HepG2 (cell line): Measurements from ENCODE around the gene AKR7A3. TPM values are rescaled to one million over a fixed set of nuclear protein-coding genes. Genes with fewer than 3 reads are reported as not detected.

Experiments
- CBX2 ChIP-seq, 2 experiments: fragments of 200-600 bp in 1 of 2; sonication (generic); formaldehyde crosslinking in 1 of 2; IDR thresholded peaks; 2 replicates each; pipeline versions ENCODE4 v1.7.0 to v1.8.1; 2018 to 2022; ENCODE audit warnings: low read depth in 2 of 2, low read length in 1 of 2, mild to moderate bottlenecking in 1 of 2, missing genetic modification reagents in 1 of 2
- FIP1L1 ChIP-seq: fragments of 200-400 bp; formaldehyde crosslinking; IDR thresholded peaks from 2 replicates; pipeline ENCODE4 v1.6.1; 2018; ENCODE audit warnings: low read depth, mild to moderate bottlenecking, low read length, moderate library complexity, borderline replicate concordance; ENCODE audit not compliant: insufficient read depth
- GTF3A ChIP-seq: sonication (generic); formaldehyde crosslinking; conservative IDR thresholded peaks from 2 replicates; pipeline ENCODE4 v1.4.0; 2020; ENCODE audit warnings: mild to moderate bottlenecking, missing genetic modification reagents
- HDAC1 ChIP-seq: sonication (generic); formaldehyde crosslinking; IDR thresholded peaks from 2 replicates; pipeline ENCODE4 v1.5.1; 2020; ENCODE audit warnings: mild to moderate bottlenecking, missing genetic modification reagents
- HNF4G ChIP-seq, 2 experiments: sonication (generic) in 1 of 2; formaldehyde crosslinking in 1 of 2; IDR thresholded peaks; 2 replicates each; pipeline versions ENCODE4 v1.4.0 to v1.6.1; 2011 to 2020; ENCODE audit warnings: borderline replicate concordance in 2 of 2, low read depth in 2 of 2, mild to moderate bottlenecking in 2 of 2, low read length in 1 of 2, missing genetic modification reagents in 1 of 2, moderate library complexity in 1 of 2
- MEIS2 ChIP-seq: sonication (generic); formaldehyde crosslinking; IDR thresholded peaks from 2 replicates; pipeline ENCODE4 v1.9.0; 2021; ENCODE audit warnings: mild to moderate bottlenecking, missing genetic modification reagents
- RBFOX2 ChIP-seq: fragments of 200-400 bp; formaldehyde crosslinking; IDR thresholded peaks from 2 replicates; pipeline ENCODE4 v1.6.1; 2017; ENCODE audit warnings: low read depth, mild to moderate bottlenecking, low read length
- TARDBP ChIP-seq: sonication (generic); formaldehyde crosslinking; IDR thresholded peaks from 2 replicates; pipeline ENCODE4 v1.8.0; 2022; ENCODE audit warnings: mild to moderate bottlenecking, missing genetic modification reagents
- TGIF2 ChIP-seq: IDR thresholded peaks from 2 replicates; pipeline ENCODE4 v1.6.1; 2016; ENCODE audit warnings: control low read depth, missing compliant biosample characterization
- TMF1 ChIP-seq: sonication (generic); formaldehyde crosslinking; IDR thresholded peaks from 2 replicates; pipeline ENCODE4 v1.8.1; 2022; ENCODE audit warnings: low read depth, missing genetic modification reagents
- ZC3H4 ChIP-seq: sonication (generic); formaldehyde crosslinking; IDR thresholded peaks from 2 replicates; pipeline ENCODE4 v1.4.0; 2020; ENCODE audit warnings: missing genetic modification reagents, borderline replicate concordance
- ZGPAT ChIP-seq: IDR thresholded peaks from 2 replicates; pipeline ENCODE4 v1.6.1; 2016; ENCODE audit warnings: mild to moderate bottlenecking
- ZNF121 ChIP-seq: sonication (generic); formaldehyde crosslinking; IDR thresholded peaks from 2 replicates; pipeline ENCODE4 v1.5.0; 2020; ENCODE audit warnings: mild to moderate bottlenecking, missing genetic modification reagents
- ZNF263 ChIP-seq: sonication (generic); formaldehyde crosslinking; IDR thresholded peaks from 2 replicates; pipeline ENCODE4 v1.4.0; 2020; ENCODE audit warnings: missing genetic modification reagents
- ZNF350 ChIP-seq: sonication (generic); formaldehyde crosslinking; IDR thresholded peaks from 2 replicates; pipeline ENCODE4 v1.4.0; 2020; ENCODE audit warnings: mild to moderate bottlenecking, low read depth, missing genetic modification reagents, borderline replicate concordance
- ZNF354B ChIP-seq: sonication (generic); formaldehyde crosslinking; IDR thresholded peaks from 2 replicates; pipeline ENCODE4 v1.8.0; 2022; ENCODE audit warnings: mild to moderate bottlenecking, missing genetic modification reagents
- ZNF558 ChIP-seq: sonication (generic); formaldehyde crosslinking; IDR thresholded peaks from 2 replicates; pipeline ENCODE4 v1.9.0; 2022; ENCODE audit warnings: mild to moderate bottlenecking, missing genetic modification reagents, borderline replicate concordance
- ZNF720 ChIP-seq: sonication (generic); formaldehyde crosslinking; IDR thresholded peaks from 2 replicates; pipeline ENCODE4 v1.4.0; 2020; ENCODE audit warnings: missing genetic modification reagents
- ZNF772 ChIP-seq: sonication (generic); formaldehyde crosslinking; IDR thresholded peaks from 2 replicates; pipeline ENCODE4 v1.5.0; 2020; ENCODE audit warnings: mild to moderate bottlenecking, missing genetic modification reagents
- ZNF780A ChIP-seq: sonication (generic); formaldehyde crosslinking; IDR thresholded peaks from 2 replicates; pipeline ENCODE4 v1.8.0; 2022; ENCODE audit warnings: mild to moderate bottlenecking, missing genetic modification reagents, moderate library complexity
- ZSCAN30 ChIP-seq: sonication (generic); formaldehyde crosslinking; IDR thresholded peaks from 2 replicates; pipeline ENCODE4 v1.5.0; 2020; ENCODE audit warnings: mild to moderate bottlenecking, missing genetic modification reagents
- ZSCAN5A ChIP-seq: sonication (generic); formaldehyde crosslinking; IDR thresholded peaks from 2 replicates; pipeline ENCODE4 v1.8.0; 2022; ENCODE audit warnings: mild to moderate bottlenecking, missing genetic modification reagents, borderline replicate concordance
- ZSCAN9 ChIP-seq: IDR thresholded peaks from 2 replicates; pipeline ENCODE4 v1.6.1; 2016; ENCODE audit warnings: borderline replicate concordance
- polyA plus RNA-seq, 8 experiments: library from polyadenylated mRNA; depleted of rRNA in 3 of 8; stranded (reverse) in 7 of 8; unstranded in 1 of 8; fragments of >200 nt; fragmentation: Illumina TruSeq in 4 of 8; extraction: Trizol in 4 of 8; gene quantifications; 2 replicates each; pipeline versions ENCODE4 v1.2.1 to v1.2.3, GENCODE V29; 2011 to 2016; ENCODE audit warnings: low read depth in 4 of 8, missing spikeins in 1 of 8, mixed read lengths in 1 of 8; ENCODE audit not compliant: insufficient read depth in 1 of 8
- total RNA-seq, 5 experiments: library from RNA; depleted of rRNA; stranded (reverse); fragments of >200 nt; fragmentation: Illumina TruSeq; extraction: Trizol; gene quantifications; 2 replicates each; pipeline ENCODE4 v1.2.3, GENCODE V29; 2016; ENCODE audit warnings: low read depth in 1 of 5
- TF ChIP-seq, protein P1 (sequence below): sonication (generic); formaldehyde crosslinking; conservative IDR thresholded peaks from 2 replicates; pipeline ENCODE4 v1.8.0; 2022; ENCODE audit warnings: mild to moderate bottlenecking, moderate library complexity, missing genetic modification reagents

Gene AKR7A3
- total and polyA plus RNA-seq, 2 of the 13 experiments (the other 11 are each of a cell fraction or from before 2014, with no cell fraction given) = 0.58 to 1.00 TPM

DNA sequence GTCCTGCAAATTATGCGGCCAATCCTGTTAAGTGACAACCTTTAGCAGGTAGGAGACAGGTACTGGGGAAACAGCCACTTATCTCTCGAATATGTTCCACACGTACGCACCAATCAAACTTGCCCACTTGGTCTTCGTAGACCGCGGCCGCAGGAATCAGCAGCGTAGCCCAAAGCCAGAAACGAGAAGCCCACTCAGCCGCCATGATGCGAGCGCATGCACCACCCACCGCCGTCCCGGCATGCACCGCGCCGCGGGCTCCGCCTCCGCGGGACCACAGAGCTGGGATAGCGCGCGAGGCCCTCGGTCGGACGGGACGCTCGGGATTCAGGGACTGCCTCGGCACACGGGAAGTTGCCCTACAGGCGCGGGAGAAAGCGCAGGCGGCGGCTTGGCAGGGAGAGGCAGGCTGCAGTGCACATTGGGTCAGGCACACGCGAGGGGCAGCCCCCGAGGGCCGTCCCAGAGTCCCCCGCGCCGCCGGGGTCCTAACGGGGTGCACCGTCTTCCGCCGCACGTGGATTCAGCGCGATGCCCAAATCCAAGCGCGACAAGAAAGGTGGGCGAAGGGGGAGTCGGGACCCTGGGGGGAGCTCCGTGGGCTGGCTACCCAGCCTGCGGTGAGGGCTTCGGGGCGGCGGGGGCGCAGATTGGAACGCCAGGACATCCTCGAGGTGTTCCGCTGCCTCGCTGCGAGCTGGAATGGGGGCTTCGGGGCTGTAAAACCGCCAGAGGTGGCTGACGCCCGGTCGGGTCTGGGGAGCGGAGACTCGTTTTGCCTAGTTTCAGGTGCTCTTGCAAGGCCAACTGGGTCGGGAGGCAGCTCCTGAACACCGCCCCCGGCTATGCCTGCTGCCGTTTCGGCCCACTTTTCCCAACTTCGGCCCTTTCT lies 37.0 kb downstream of the AKR7A3 start, which contains the start of the genes EMC1 and MRTO4 (continued):
- TF ChIP-seq ZSCAN5A (CRISPR knock-in tag) = no peak
- TF ChIP-seq ZNF558 (CRISPR knock-in tag) = peak; percentile 91
- peak; percentile 74; the same call in 1 of the 2 replicates for TF ChIP-seq ZSCAN9 (CRISPR knock-in tag)
- peak; percentile 98 for TF ChIP-seq HDAC1 (CRISPR knock-in tag)
- TF ChIP-seq ZNF121 (CRISPR knock-in tag) = no peak
- peak; percentile 28; the same call in 1 of the 2 replicates for TF ChIP-seq TGIF2
- TF ChIP-seq ZNF350 (CRISPR knock-in tag) = peak; percentile 80; the same call in 1 of the 2 replicates
- peak; percentile 85; the same call in 1 of the 2 replicates for TF ChIP-seq ZNF780A (CRISPR knock-in tag)
- TF ChIP-seq RBFOX2 = peak; percentile 96
- TF ChIP-seq MEIS2 (CRISPR knock-in tag) = no peak
- no peak for TF ChIP-seq ZC3H4 (CRISPR knock-in tag)
- peak; percentile 79 for TF ChIP-seq ZNF772
- TF ChIP-seq ZNF354B (CRISPR knock-in tag) = no peak
- TF ChIP-seq ZNF720 (CRISPR knock-in tag) = no peak
- TF ChIP-seq ZGPAT (CRISPR knock-in tag) = peak; percentile 88
- TF ChIP-seq GTF3A (CRISPR knock-in tag) = peak; percentile 90
- no peak for TF ChIP-seq HNF4G (IDR thresholded peaks at IDR 0.05; ENCODE audit: borderline replicate concordance, low read depth, low read length)
- TF ChIP-seq HNF4G (CRISPR knock-in tag; IDR thresholded peaks at IDR 0.05; ENCODE audit: borderline replicate concordance, low read depth) = 0 out of 2 replicates have a peak, but pooled peaks have one; percentile 38
- TF ChIP-seq TMF1 (CRISPR knock-in tag) = peak; percentile 88
- peak; percentile 93 for TF ChIP-seq TARDBP (CRISPR knock-in tag)
- TF ChIP-seq CBX2 (IDR thresholded peaks at IDR 0.05; ENCODE audit: low read depth, low read length) = no peak
- no peak for TF ChIP-seq CBX2 (CRISPR knock-in tag; IDR thresholded peaks at IDR 0.05; ENCODE audit: low read depth)
- TF ChIP-seq FIP1L1 = no peak
- no peak for TF ChIP-seq ZSCAN30 (CRISPR knock-in tag)
- TF ChIP-seq ZNF263 = peak; percentile 2; the same call in 1 of the 2 replicates
- TF ChIP-seq, protein P1, sequence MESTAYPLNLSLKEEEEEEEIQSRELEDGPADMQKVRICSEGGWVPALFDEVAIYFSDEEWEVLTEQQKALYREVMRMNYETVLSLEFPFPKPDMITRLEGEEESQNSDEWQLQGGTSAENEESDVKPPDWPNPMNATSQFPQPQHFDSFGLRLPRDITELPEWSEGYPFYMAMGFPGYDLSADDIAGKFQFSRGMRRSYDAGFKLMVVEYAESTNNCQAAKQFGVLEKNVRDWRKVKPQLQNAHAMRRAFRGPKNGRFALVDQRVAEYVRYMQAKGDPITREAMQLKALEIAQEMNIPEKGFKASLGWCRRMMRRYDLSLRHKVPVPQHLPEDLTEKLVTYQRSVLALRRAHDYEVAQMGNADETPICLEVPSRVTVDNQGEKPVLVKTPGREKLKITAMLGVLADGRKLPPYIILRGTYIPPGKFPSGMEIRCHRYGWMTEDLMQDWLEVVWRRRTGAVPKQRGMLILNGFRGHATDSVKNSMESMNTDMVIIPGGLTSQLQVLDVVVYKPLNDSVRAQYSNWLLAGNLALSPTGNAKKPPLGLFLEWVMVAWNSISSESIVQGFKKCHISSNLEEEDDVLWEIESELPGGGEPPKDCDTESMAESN (CRISPR knock-in tag) = peak; percentile 79; the same call in 1 of the 2 replicates
